ENCODE measurements around the gene GNPTG. TPM values are rescaled to one million over a fixed set of nuclear protein-coding genes. Genes with fewer than 3 reads are reported as not detected.

The GNPTG gene
- total RNA-seq, 1 donor from 2014 or later: 27.5 TPM

DNA sequence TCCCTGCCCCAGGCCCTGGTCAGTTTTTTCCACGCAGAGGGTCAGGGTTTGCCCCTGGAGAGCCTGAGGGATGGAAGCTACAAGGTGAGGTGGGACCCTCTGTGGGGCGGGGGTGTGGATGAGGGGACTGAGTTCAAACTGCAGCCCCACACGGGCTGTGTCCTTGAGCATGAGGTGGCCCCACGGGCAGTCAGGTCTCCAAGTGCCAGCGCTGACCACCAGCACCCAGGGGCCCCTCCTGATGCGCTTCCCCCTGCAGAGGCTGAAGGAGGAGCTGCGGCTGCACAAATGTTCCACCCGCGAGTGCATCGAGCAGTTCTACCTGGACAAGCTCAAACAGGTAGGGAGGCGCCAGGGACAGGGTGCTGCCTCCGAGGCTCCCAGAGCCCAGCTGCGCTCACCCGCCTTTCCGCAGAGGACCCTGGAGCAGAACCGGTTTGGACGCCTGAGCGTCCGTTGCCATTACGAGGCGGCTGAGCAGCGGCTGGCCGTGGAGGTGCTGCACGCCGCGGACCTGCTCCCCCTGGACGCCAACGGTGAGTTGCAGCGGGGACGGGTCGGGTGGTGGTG is 4.4 kb upstream of the GNPTG start:
- DNase-seq (ENCODE audit: low read depth, low spot score): no peak

DNA sequence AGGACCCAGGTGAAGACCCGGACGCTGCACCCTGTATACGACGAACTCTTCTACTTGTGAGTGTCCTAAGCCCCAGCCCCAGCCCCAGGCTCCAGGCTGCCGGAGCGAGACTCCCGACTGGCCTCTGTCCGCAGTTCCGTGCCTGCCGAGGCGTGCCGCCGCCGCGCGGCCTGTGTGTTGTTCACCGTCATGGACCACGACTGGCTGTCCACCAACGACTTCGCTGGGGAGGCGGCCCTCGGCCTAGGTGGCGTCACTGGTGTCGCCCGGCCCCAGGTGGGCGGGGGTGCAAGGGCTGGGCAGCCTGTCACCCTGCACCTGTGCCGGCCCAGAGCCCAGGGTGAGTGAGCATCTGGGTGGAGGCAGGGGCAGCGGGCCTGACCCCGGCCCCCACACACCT is 3.8 kb upstream of the GNPTG start:
- no peak for DNase-seq (ENCODE audit: low read depth, low spot score)

DNA sequence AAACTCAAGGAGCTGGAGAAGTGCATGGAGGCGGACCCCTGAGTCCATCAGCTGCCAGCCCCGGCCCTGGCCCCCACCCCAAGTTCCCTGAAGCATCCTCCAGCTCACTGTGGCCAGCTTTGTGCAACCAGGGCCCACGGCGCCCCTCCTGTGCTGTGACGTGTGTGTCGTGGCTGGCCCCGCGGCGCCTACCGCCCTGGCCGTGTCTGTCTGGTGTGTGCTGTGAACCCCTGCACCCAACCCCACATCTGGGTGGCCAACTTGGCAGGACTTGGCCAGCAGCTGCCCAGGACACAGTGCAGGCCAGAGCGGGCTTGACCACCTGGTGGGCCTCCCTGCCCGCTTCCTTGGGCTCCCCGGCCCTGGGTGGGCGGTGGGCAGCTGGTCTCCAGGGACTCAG is 3.3 kb upstream of the GNPTG start:
- DNase-seq (ENCODE audit: low read depth, low spot score): no peak

DNA sequence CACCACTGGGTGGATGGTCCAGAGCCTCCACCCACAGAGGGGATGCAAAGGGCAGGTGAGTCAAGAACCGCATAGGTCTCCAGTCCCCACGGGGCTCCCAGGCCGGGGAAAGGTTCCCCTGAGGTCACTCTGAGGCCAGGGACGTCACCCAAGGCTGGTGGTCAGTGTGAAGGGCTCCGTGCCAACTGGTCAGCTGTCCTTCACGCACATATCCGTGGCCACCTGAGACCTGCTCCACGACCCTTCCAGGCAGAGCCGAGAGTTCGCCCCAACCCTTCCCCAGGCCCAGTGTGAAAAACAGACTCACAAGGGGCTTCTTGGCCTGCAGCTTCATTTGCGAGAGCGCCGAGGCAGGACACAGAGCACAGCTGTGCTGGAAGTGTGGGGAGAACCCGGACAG is 2.8 kb upstream of the GNPTG start:
- DNase-seq (ENCODE audit: low read depth, low spot score): no peak

DNA sequence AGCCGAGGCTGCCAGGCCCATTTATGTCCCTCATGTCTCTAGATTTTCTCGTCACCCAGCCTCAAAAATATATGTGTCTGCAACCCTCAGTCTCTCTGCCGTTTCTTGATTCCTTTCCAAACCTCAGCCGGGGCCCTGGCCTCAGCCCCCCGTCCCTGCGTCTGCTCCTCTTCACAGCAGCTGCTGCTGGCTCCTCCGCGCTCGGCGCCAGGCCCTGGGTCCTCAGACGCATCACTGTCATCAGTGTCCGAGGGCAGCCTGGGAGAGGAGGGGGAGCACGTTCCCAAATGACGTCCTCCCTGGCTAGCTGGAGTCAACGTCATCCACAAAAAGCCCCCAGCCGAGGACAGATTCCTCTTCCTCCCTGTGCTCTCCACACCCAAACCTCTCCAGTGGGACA is 2.4 kb upstream of the GNPTG start:
- DNase-seq (ENCODE audit: low read depth, low spot score): no peak

DNA sequence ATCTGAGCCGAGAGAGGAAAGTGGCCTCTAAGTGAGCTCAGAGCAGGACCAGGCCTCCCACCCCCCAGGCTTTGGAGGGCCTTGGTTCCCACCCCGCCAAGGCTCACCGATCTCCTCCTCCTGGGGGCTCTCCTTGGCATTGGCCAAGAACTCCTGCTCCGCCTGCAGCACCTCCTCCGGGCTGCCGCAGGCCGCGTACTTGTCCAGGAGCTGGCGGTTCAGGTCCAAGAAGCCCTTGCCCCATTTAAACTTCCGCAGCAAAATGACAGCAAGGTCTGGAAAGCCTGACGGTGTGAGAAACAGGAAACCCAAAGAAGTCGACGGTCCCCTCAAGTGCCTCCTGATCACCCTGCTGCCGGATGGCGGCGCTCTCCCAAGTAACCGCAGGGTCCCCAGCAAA is 1.8 kb upstream of the GNPTG start:
- no peak for DNase-seq (ENCODE audit: low read depth, low spot score)

DNA sequence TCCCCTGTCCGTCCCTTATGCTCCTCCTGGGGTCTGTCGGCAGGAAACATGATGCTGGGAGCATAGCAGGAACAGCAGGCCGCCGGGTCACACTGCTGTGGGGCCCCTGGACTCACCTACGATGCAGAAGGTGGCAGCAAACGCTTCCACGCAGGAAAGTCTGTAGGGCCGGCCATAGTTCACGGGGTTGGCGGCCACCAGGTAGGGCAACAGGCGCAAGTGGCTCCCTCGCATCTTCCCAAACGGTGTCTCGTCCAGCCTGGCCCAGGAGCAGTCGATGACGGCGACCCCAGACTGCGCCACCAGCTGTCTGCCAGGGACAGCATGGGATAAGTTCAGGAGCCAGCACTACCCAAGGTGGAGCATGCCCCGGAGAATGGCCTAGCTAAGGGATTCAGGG is 1.0 kb upstream of the GNPTG start:
- DNase-seq (ENCODE audit: low read depth, low spot score): no peak

DNA sequence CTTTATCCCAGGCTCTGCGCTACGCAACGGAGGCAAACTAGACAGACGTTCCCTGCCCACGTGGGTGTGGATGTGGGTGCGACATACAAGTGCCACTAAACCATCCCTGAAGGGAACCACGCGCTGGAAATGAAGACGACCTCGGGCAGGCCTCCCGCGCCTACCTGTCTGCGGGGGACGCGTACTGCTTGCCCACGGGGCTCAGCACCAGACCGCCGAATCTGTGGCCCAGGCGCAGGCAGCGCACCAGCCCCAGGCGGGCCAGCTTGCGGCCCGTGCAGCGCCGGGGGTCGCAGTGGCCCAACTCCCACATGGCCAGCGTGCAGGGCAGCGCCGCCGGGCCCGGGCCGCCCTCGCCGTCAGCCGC is 533 bp upstream of the GNPTG start:
- DNase-seq (ENCODE audit: low read depth, low spot score): no peak

DNA sequence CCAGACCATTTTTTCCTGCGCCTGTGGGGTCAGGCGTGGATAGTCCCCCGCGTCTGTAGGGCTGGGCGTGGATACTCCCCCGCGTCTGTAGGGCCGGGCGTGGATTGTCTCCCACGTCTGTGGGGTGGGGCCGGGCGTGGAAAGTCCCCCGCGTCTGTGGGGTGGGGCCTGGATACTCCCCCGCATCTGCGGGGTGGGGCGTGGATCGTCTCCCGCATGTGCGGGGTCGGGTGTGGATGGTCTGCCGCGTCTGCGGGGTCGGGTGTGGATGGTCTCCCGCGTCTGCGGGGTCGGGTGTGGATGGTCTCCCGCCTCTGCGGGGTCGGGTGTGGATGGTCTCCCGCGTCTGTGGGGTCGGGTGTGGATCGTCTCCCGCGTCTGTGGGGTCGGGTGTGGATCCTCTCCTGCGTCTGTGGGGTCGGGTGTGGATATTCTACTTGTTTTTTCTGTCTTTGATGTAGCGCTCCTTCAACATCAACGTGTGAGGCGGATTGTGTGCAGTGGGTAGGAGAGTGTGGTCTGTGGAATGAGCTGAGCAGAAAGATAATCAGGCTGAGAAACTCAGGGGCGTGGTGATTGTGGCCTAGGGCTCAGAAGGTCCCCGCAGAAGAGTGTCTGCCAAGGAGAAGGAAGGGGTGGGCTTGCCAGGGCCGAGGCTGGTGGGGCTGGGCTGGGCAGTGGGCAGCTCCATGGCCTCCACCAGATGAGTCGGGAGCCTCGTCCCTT is 3.2 kb downstream of the GNPTG start:
- no peak for DNase-seq (ENCODE audit: low read depth, low spot score)

DNA sequence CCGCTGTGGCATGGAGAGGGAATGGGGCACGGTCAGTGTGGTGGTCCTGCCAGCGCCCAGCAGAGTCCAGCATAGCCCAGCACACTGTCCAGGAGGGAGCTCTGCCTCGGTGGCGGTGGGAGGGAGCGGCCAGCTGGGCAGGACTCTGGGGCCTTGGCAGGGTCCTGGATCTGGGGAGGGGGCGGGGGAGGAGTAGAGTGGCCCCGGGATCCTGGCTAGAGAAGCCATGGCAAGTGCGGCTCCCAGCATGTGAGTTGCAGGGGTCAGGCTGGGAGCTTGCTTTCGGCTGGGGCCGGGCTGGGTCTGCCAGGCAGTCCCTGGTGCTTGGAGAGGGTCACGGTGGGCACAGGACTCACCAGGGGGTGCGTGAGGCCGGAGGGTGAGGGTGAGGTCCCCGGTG is 3.9 kb downstream of the GNPTG start:
- DNase-seq (ENCODE audit: low read depth, low spot score): no peak

DNA sequence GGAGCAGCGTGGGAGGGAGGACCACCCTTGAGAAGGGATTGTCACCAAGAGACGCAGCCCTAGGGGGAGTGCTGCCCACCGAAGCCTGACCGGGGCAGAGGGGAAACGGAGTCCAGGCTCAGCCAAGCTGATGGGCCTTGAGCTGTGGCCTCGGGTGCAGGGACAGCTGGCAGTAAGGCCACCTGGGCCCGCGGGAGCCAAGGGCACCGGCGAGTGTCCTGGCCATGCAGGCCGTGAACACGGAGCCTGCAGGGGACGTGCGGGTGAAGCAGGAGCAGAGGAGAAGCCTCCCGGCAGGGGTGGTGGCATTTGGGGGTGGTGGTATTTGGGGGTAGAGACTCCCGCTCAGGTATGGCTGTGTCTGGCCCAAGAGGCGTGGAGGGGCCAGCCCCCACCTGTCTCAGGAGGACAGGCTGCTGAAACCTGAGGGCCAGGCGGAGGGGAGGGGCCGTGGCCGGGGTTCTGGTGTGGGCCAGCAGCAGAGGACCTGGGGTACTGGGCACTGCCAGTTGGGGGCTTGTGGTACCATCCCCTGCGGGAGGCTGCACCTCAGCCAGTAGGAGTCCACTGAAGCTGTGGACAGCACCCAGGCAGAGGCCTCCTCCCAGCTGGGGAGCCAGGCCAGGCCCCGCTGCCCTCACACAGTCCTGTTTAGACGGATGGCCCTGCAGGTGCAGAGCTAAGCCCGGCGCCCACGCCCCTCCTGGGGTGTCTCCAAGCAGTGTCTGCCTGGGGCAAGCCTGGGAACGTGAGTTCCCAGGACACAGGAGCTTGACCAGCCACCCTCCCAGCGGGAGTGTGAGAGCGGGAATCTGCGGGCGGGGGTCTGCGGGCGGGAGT is 4.5 kb downstream of the GNPTG start:
- DNase-seq (ENCODE audit: low read depth, low spot score): no peak

DNA sequence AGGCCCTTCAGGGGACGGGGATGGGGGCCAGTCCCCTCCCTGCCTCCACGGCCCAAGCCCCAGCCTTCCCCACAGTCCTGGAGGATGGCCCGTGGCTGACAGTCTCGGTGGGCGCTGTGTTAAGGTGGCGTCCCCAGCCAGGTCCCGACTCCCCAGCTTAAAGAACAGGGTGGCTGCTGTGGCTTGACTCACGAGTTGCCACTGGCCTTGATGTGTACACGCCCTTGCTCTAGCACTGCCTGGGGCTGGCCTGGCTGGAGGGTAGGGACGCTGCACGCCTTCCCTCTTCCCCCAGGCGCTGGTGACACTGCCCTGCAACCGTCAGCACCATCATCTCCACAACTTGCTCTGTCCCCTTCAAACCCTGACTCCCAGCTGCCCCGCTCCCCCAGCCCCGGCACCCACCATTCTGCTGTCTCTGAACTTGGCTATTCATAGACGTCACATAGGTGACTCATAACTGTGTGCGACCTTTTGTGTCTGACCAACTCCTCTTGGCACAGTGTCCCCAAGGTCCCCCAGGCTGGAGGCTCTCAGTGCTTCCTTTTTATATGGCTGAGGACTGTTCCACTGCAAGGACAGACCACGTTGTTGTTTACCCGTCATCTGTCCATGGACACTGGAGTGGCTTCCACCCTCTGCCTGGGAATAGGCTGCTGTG is 6.3 kb downstream of the GNPTG start:
- no peak for DNase-seq (ENCODE audit: low read depth, low spot score)

DNA sequence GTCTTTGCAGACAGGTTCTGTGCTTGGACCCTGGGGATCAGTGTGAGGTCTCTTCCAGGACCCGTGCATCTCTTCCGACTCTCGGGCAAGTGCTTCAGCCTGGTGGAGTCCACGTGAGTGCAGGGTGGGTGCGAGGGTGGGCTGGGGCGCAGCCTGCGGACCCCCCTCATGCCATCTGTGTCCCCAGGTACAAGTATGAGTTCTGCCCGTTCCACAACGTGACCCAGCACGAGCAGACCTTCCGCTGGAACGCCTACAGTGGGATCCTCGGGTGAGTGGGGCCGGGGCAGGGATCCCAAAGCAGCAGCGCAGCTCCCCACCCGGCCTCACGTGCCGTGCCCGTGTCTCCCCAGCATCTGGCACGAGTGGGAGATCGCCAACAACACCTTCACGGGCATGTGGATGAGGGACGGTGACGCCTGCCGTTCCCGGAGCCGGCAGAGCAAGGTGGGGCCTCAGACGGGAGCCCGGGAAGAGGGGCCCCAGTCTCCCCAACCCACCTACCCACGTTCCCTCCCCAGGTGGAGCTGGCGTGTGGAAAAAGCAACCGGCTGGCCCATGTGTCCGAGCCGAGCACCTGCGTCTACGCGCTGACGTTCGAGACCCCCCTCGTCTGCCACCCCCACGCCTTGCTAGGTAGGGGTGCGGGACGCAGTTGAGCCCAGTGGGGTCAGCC is 10.1 kb downstream of the GNPTG start:
- DNase-seq (ENCODE audit: low read depth, low spot score): no peak

DNA sequence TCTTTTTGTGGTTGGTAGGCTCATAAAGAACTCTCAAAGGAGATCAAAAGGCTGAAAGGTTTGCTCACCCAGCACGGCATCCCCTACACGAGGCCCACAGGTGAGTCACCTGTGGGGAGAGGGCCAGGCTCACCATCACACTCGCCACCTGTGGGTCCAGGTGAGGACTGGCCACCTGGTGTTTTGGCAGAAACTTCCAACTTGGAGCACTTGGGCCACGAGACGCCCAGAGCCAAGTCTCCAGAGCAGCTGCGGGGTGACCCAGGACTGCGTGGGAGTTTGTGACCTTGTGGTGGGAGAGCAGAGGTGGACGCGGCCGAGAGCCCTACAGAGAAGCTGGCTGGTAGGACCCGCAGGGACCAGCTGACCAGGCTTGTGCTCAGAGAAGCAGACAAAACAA is 11.1 kb downstream of the GNPTG start:
- DNase-seq (ENCODE audit: low read depth, low spot score): no peak

DNA sequence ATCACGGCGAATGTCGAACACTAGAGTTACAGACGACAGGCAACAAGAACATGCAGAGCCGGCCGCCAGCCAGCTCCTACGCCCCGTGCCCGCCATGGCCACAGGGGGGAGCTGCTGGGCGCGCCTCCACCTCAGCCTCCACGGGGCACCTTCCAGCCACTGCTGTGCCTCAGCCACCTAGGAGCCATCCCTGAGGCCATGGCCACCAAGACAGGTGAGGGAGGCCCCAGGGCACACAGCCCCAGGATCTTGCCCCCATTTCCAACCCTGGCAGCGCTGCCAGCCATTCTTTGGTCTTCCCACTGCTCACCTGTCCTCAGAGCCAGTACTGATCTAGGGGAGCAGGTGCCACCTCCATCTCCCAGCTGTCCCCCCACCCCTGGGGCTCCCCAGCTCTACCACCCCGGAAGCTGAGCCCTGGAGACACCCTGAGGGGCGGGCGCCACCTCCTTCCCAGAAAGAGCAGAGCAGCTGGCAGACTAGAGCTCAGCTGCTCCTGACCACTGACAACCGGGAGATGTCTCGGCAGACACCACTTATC is 11.8 kb downstream of the GNPTG start:
- no peak for DNase-seq (ENCODE audit: low read depth, low spot score)

DNA sequence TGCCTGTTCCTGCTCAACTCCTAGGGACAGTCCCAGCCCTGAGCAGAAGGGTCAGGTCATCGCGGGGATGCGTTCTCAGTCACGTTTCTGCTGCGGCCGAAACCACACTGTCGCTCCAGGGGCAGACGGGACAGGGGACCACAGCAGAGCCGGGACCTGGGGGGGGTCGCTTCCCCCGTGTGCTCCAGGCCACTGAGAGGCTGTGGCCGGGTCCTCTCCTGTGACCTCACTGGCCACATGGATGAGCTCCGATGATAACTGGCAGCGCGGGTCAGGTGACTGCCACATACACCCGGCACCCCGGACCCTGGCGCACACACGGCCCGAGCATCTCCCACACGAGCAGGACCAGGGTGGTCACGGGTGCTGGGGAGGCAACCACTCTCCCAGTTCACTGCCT is 12.8 kb downstream of the GNPTG start:
- DNase-seq (ENCODE audit: low read depth, low spot score): no peak

DNA sequence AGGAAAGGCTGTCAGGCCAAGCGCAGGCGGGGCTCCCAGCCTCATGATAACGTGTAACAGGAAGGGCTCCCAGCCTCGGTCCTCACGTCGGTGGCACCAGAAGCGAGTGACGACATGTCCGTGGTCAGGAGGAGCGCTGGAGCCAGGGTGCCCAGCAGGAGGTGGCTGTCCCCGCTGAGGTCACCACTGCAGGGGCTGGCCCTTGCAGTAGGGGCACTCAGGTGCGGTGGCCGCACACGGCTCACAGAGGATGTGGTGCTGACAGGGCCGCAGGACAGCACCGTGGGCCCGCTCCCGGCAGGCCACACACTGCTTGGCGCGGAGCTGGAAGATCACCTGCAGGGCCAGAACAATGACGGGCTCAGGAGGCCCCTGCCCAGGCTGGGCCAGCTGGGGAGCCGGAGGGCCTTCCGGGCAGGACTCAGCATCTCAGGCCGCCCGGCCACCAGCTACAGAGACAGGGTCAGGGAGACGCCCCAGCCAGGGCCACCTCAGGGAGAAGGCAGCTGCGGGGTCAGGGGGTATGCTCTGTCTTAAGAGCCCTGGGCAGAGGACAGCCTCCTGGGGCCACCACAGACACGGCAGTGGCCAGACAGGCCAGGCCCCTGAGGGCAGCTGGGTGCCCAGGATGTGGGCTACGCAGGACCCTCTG is 14.5 kb downstream of the GNPTG start:
- DNase-seq (ENCODE audit: low read depth, low spot score): no peak

DNA sequence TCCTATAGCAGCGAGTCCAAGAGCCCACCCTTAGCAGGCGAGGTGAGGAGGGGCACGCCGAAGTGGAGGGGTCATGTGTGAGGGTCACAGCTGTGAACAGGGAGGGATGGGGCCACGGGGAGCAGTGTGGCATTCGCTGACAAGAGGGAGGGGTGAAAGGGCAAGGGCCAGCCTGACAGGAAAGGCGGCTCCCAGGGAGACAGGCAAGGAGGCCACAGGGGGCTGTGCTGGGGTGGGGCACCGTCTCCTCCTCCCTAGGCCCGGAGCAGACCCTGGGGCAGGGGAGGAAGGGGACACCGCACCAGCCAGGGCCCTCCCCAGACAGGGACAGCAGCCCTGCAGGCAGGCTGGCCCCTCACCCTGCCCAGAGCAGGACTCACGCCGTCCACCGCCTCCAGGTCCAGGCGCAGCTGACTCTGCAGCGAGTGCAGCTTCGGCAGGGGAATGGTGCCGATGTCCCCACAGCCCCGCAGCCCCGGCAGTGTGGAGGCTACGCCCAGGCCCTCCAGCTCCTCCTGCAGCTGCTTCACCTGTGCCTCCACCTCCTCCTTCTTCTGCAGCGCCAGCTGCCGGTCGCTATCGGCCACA is 15.1 kb downstream of the GNPTG start:
- DNase-seq (ENCODE audit: low read depth, low spot score): no peak

DNA sequence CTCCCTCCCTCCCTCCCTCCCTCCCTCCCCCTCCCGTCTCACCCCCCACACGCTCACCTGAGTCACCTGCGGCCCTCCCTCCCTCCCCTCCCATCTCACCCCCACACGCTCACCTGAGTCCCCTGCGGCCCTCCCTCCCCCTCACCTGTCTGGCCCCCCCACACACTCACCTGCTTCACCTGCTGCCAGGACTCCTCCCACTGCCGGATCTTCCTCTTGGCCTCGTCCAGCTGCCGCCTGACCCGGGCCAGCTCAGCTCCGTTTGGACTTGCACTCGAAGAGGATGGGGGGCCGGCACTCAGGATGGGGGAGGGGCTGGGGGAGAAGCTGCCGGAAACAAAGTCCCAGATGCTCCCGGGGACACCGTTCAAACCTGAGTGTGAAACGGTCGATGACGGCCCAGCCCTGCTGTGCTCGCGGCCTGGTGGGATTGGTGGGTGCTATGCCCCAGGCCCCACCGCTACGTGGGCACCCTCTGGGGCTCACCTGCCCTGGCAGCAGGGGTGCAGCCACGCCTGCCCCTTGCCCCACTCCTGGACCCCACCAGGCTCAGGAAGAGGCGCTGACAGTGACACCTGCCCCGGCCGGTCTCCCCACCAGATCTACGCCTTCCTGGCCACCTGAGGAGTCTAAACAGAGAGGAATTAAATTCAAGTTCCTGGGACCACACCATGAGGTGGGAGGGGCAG is 15.9 kb downstream of the GNPTG start:
- DNase-seq (ENCODE audit: low read depth, low spot score): no peak

All from pulmonary artery endothelial cell (primary cell).